Psoas muscle (tissue), 8 donors: Measurements from ENCODE around the gene NAV2. TPM values are rescaled to one million over a fixed set of nuclear protein-coding genes. Genes with fewer than 3 reads are reported as not detected.

Source experiments
- ATAC-seq, 4 donors: fragments of 200-7000 bp; cut with Tn5 transposase; one replicate each; pipeline ENCODE4 v1.9.1; 2020; ENCODE audit warnings: moderate library complexity in 3 of 4, mild to moderate bottlenecking in 2 of 4
- DNase-seq, 2 donors: peaks; one replicate each; pipeline ENCODE4 v3.0.0-alpha.2; 2020
- H3K27ac ChIP-seq: fragments of 200-600 bp; one replicate; pipeline ENCODE4 v1.8.0; 2022
- H3K27me3 ChIP-seq, 3 donors: fragments of 200-600 bp in 1 of 3; one replicate each; pipeline versions ENCODE4 v1.6.1 to v1.8.0; 2013 to 2022; ENCODE audit warnings: low read length in 2 of 3, mild to moderate bottlenecking in 2 of 3, moderate library complexity in 1 of 3; ENCODE audit not compliant: insufficient read depth in 3 of 3
- H3K36me3 ChIP-seq, 2 donors: fragments of 200-600 bp in 1 of 2; one replicate each; pipeline versions ENCODE4 v1.6.1 to v1.8.0; 2013 to 2022; ENCODE audit warnings: low read depth in 1 of 2, mild to moderate bottlenecking in 1 of 2, moderate library complexity in 1 of 2; ENCODE audit not compliant: insufficient read depth in 1 of 2
- H3K4me1 ChIP-seq: fragments of 200-600 bp; one replicate; pipeline ENCODE4 v1.8.0; 2022
- H3K4me3 ChIP-seq: fragments of 200-600 bp; one replicate; pipeline ENCODE4 v1.8.0; 2022; ENCODE audit warnings: mild to moderate bottlenecking
- H3K9me3 ChIP-seq: fragments of 200-600 bp; one replicate; pipeline ENCODE4 v1.8.0; 2022
- WGBS, 3 donors: extraction: QIAGEN DNeasy Blood & Tissue Kit; methylation state at CpG; one replicate each; pipeline versions ENCODE4 v1.1.6 to v1.1.7; 2013; 5-methylcytosine and 5-hydroxymethylcytosine counted together
- intact Hi-C, 2 donors: fragments of 100-400 bp; cut with DNase I; formaldehyde crosslinking; loops; one replicate each; pipeline versions ENCODE4 v1.11.0 to v1.14.2; 2022
- polyA plus RNA-seq, 3 donors: library from polyadenylated mRNA; stranded (reverse); fragments of 200-250 nt; gene quantifications; one replicate each; pipeline ENCODE4 v1.2.3, GENCODE V29; 2013
- total RNA-seq, 4 donors: library from RNA; stranded (reverse); fragmentation: NEBNext Ultra II Directional in 2 of 4; extraction: Animal tissue kit (Norgen Biotek cat#: 25700) in 2 of 4; gene quantifications; one replicate each; pipeline versions ENCODE4 v1.2.1 to v1.2.4, GENCODE V29; 2021 to 2023
- TF ChIP-seq, protein P1 (sequence below): fragments of 200-600 bp; IDR thresholded peaks from one replicate; pipeline ENCODE4 v1.8.0; 2022; ENCODE audit warnings: antibody characterized with exemption
- donor health status: healthy with polysubstance abuse.
- donor health status: DM: no; HTN: no; CAD: no; lungs with moderate emphysema.
- donor health status: Bipolar disorder and iron deficiency.
- donor health status: healthy.
- donor health status: DM: yes; HTN: yes; CAD: no.
- donor health status: DM: no; HTN: no; CAD: no.
- donor health status: DM: no; HTN: no; CAD: no.
- donor health status: DM: yes; HTN: yes; CAD: no.

NAV2 gene
- total and polyA plus RNA-seq, 7 donors, result 0.68 to 21.8 (median 2.9) TPM

GRCh38 chr11:20048707-20049106 lies 336.1 kb downstream of the NAV2 start:
- H3K4me3 ChIP-seq, result peak overlapping the region; percentile 49
- peak overlapping the region; percentile 63 for H3K27ac ChIP-seq

GRCh38 chr11:20049231-20049630 lies 336.6 kb downstream of the NAV2 start:
- intact Hi-C loops, result no loop called here
- peak overlapping the region; percentile 49 for H3K4me3 ChIP-seq
- no peaks in the 10 kb centered on the region for H3K9me3 ChIP-seq
- DNase-seq, result no peak
- H3K36me3 ChIP-seq, result peaks cover 0 to 4% of the 10 kb centered on the region in 2 donors
- H3K4me1 ChIP-seq, result peaks cover 29% of the 10 kb centered on the region
- H3K27ac ChIP-seq, result peak overlapping the region; percentile 63
- WGBS, 3 donors, result 19 to 38% (median 20%) methylated on average over 2 of the region's 2 CpGs
- TF ChIP-seq, protein P1, sequence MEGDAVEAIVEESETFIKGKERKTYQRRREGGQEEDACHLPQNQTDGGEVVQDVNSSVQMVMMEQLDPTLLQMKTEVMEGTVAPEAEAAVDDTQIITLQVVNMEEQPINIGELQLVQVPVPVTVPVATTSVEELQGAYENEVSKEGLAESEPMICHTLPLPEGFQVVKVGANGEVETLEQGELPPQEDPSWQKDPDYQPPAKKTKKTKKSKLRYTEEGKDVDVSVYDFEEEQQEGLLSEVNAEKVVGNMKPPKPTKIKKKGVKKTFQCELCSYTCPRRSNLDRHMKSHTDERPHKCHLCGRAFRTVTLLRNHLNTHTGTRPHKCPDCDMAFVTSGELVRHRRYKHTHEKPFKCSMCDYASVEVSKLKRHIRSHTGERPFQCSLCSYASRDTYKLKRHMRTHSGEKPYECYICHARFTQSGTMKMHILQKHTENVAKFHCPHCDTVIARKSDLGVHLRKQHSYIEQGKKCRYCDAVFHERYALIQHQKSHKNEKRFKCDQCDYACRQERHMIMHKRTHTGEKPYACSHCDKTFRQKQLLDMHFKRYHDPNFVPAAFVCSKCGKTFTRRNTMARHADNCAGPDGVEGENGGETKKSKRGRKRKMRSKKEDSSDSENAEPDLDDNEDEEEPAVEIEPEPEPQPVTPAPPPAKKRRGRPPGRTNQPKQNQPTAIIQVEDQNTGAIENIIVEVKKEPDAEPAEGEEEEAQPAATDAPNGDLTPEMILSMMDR, result no peak
- ATAC-seq, result peak; percentile 26 to 69 (median 54)
- no peaks in the 10 kb centered on the region for H3K27me3 ChIP-seq

More at GRCh38 chr11:20048707-20049106, 336.1 kb downstream of the NAV2 start:
- intact Hi-C loops, result no loop called here
- 88 to 95% (median 94%) methylated on average over 9 of the region's 9 CpGs for WGBS, 3 donors
- peaks cover 29% of the 10 kb centered on the region for H3K4me1 ChIP-seq
- no peak for DNase-seq
- ATAC-seq, result peak in 3 of 4 donors; percentile 16 to 27 (median 23)
- TF ChIP-seq, protein P1, result no peak
- H3K9me3 ChIP-seq, result no peaks in the 10 kb centered on the region
- H3K27me3 ChIP-seq, result no peaks in the 10 kb centered on the region
- H3K36me3 ChIP-seq, result peaks cover 0 to 4% of the 10 kb centered on the region in 2 donors

GRCh38 chr11:20050048-20050447 lies 337.4 kb downstream of the NAV2 start:
- intact Hi-C loops, result loop anchor here (5.0 to 10.0 kb wide), 4 partner anchors 38 to 98 kb away; no protein-coding TSS in a partner anchor
- Histone ChIP-seq H3K36me3 (peaks cover 0 to 4% of the 10 kb centered on the region in 2 donors), H3K4me1 (peaks cover 34% of the 10 kb centered on the region), H3K27ac (peak overlapping the region; percentile 63), H3K27me3 (no peaks in the 10 kb centered on the region), H3K4me3 (no peak overlapping the region), H3K9me3 (no peaks in the 10 kb centered on the region)
- ATAC-seq (peak in 2 of 4 donors; percentile 26 to 49), DNase-seq (no peak)
- 48 to 83% (median 50%) methylated on average over 4 of the region's 4 CpGs for WGBS, 3 donors
- TF ChIP-seq, protein P1, result no peak

DNA sequence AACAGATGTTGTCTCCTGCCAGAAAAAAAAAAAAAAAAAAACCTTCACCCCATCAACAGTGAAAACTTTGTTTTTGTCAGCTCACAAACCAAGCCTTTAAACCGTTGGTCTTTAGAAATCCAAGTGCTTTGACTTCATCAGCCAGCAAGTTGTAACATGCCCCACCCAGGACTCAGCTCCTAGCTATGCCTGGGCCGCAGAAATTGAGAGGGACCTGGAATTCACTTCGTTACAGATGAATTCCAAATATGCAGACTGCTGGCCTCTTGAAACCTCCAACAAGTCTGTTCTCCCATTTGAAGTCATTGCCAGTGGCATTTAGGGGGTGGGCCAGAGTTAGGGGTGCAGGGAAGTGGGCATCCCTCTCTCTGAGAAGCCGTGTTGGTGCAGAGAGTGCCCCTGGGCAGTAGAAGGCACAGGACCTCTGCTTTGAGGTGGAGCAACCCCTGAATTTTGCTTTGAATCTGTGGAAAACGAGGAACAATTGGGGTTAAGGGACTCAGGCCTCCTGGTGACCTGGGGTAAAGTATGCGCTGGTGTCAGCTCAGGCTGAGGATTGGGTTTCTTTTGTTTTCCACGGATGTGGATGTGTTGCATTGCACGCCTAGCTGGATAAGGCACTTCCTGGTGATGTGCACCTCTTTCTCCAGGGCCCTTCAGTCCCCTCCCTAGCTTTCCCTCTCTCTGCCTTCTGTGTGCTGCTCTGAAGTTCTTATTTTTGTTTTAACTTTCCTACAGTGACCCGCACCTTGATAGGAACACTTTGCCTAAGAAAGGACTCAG lies 338.1 kb downstream of the NAV2 start:
- 61 to 77% (median 70%) methylated on average over 9 of the region's 9 CpGs for WGBS, 3 donors
- no peak for ATAC-seq
- H3K36me3 ChIP-seq, result peaks cover 0 to under 1% of the 10 kb centered on the region in 2 donors
- H3K4me3 ChIP-seq, result no peak overlapping the region
- TF ChIP-seq, protein P1, result no peak
- no peaks in the 10 kb centered on the region for H3K27me3 ChIP-seq
- DNase-seq, result no peak
- no peak overlapping the region for H3K27ac ChIP-seq
- no peaks in the 10 kb centered on the region for H3K9me3 ChIP-seq
- H3K4me1 ChIP-seq, result peaks cover 41% of the 10 kb centered on the region
- intact Hi-C loops, result loop anchor here (5.0 to 10.0 kb wide), 4 partner anchors 38 to 98 kb away; no protein-coding TSS in a partner anchor
